Thyroid gland (tissue), 4 donors: ENCODE results near the gene L3MBTL4. TPM values are rescaled to one million over a fixed set of nuclear protein-coding genes. Genes with fewer than 3 reads are reported as not detected.
A peak's percentile ranks its signal among the peaks of the same experiment; 100 is the strongest.

Experiments
- DNase-seq, 2 donors: peaks; one replicate each; pipeline ENCODE4 v3.0.0-alpha.2; 2019
- H3K27ac ChIP-seq, 3 donors: fragments of 200-600 bp; sonication (generic); 1 replicate in 2 of 3; 2 replicates in 1 of 3; pipeline ENCODE4 v1.5.1; 2016 to 2019; ENCODE audit warnings: mild to moderate bottlenecking in 1 of 3, moderate library complexity in 1 of 3
- H3K27me3 ChIP-seq: fragments of 200-600 bp; sonication (generic); one replicate; pipeline ENCODE4 v1.5.1; 2019
- H3K36me3 ChIP-seq, 2 donors: fragments of 200-600 bp; sonication (generic); one replicate each; pipeline ENCODE4 v1.5.1; 2016 to 2019
- H3K4me1 ChIP-seq, 2 donors: fragments of 200-600 bp; sonication (generic); one replicate each; pipeline ENCODE4 v1.5.1; 2017 to 2019
- H3K4me3 ChIP-seq, 3 donors: fragments of 200-600 bp; sonication (generic); replicated peaks in 1 of 3; 1 replicate in 2 of 3; 2 replicates in 1 of 3; pipeline ENCODE4 v1.5.1; 2016; ENCODE audit warnings: mild to moderate bottlenecking in 1 of 3
- H3K9me3 ChIP-seq: fragments of 200-600 bp; sonication (generic); one replicate; pipeline ENCODE4 v1.5.1; 2017
- POLR2A ChIP-seq, 2 donors: fragments of 450-650 bp; IDR thresholded peaks; one replicate each; pipeline ENCODE4 v1.6.1; 2017; ENCODE audit warnings: antibody characterized with exemption in 2 of 2, mild to moderate bottlenecking in 2 of 2, moderate library complexity in 1 of 2
- WGBS, 2 donors: methylation state at CpG; one replicate each; pipeline ENCODE4 v1.1.5; 2017; 5-methylcytosine and 5-hydroxymethylcytosine counted together
- intact Hi-C: fragments of 100-400 bp; cut with DNase I; formaldehyde crosslinking; loops from one replicate; pipeline ENCODE4 v1.15.1; 2023
- total RNA-seq, 4 donors: library from RNA; depleted of rRNA; stranded (reverse); fragments of >200 nt; gene quantifications; one replicate each; pipeline ENCODE4 v1.2.3, GENCODE V29; 2016
- TF ChIP-seq, protein P1 (sequence below), 6 experiments: fragments of 200-600 bp in 3 of 6; fragments of 450-650 bp in 3 of 6; sonication (generic) in 3 of 6; IDR thresholded peaks; one replicate each; pipeline ENCODE4 v1.5.1; 2016 to 2019; ENCODE audit warnings: antibody characterized with exemption in 6 of 6, mild to moderate bottlenecking in 2 of 6, inconsistent platforms in 1 of 6, moderate library complexity in 1 of 6

L3MBTL4 gene
- total RNA-seq, 4 donors from 2014 or later = 15.2 to 37.1 (median 24.3) TPM

DNA sequence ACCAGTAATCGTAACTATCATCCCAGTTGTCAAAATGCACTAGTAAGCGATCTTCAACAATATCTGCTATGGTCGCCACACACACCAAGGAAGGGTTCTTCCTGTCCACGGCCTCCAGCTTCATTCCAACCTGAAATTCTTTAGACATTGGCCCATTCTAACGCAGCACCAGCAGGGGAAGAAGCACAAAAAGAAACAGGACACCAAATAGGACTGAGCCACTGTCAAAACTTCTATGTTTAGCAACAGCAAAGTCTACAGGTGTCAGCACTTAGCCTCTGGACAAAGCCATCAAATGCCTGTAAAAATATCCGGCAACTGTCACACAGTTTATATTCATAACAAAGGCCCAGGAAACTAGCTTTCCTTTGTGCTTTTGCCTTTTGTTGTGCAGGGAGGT, 175.0 kb downstream of the L3MBTL4 start:
- no peak for DNase-seq
- H3K4me3 ChIP-seq = no peak overlapping the region
- H3K27me3 ChIP-seq = no peaks in the 10 kb centered on the region
- no peaks in the 10 kb centered on the region for H3K36me3 ChIP-seq
- intact Hi-C loops = no loop called here
- no peak overlapping the region for H3K27ac ChIP-seq
- no peak for TF ChIP-seq POLR2A (IDR thresholded peaks at IDR 0.05)
- TF ChIP-seq, protein P1, sequence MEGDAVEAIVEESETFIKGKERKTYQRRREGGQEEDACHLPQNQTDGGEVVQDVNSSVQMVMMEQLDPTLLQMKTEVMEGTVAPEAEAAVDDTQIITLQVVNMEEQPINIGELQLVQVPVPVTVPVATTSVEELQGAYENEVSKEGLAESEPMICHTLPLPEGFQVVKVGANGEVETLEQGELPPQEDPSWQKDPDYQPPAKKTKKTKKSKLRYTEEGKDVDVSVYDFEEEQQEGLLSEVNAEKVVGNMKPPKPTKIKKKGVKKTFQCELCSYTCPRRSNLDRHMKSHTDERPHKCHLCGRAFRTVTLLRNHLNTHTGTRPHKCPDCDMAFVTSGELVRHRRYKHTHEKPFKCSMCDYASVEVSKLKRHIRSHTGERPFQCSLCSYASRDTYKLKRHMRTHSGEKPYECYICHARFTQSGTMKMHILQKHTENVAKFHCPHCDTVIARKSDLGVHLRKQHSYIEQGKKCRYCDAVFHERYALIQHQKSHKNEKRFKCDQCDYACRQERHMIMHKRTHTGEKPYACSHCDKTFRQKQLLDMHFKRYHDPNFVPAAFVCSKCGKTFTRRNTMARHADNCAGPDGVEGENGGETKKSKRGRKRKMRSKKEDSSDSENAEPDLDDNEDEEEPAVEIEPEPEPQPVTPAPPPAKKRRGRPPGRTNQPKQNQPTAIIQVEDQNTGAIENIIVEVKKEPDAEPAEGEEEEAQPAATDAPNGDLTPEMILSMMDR (IDR thresholded peaks at IDR 0.05) = no peak
- H3K4me1 ChIP-seq = peaks cover 3 to 7% of the 10 kb centered on the region in 2 donors
- H3K9me3 ChIP-seq = no peaks in the 10 kb centered on the region
- WGBS, 2 donors = 88 to 92% methylated on average over 6 of the region's 6 CpGs

DNA sequence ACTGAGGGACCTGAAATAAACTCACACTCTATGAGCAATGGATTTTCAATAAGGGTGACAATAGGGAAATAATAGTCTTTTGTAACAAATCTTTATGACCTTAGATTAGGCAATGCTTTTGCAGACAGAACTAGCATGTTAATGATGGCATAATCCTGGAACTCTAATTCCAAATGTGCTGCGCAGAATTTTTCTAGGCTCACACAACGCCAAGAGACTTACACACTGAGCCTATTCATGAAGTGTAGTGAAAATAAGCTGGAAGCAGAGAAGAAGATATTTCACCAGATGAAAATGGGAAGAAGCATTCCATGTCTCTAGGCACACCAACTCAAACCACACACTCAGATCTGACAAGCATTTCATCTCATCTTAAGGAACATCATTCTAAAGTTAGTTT, 178.5 kb downstream of the L3MBTL4 start:
- H3K27me3 ChIP-seq = no peaks in the 10 kb centered on the region
- WGBS, 2 donors = 87 to 95% methylated on average over 2 of the region's 2 CpGs
- peaks cover 3 to 7% of the 10 kb centered on the region in 2 donors for H3K4me1 ChIP-seq
- no peaks in the 10 kb centered on the region for H3K36me3 ChIP-seq
- H3K4me3 ChIP-seq = no peak overlapping the region
- TF ChIP-seq POLR2A (IDR thresholded peaks at IDR 0.05) = no peak
- TF ChIP-seq, protein P1 (IDR thresholded peaks at IDR 0.05) = no peak
- no peak overlapping the region for H3K27ac ChIP-seq
- no peak for DNase-seq
- intact Hi-C loops = no loop called here
- H3K9me3 ChIP-seq = no peaks in the 10 kb centered on the region

DNA sequence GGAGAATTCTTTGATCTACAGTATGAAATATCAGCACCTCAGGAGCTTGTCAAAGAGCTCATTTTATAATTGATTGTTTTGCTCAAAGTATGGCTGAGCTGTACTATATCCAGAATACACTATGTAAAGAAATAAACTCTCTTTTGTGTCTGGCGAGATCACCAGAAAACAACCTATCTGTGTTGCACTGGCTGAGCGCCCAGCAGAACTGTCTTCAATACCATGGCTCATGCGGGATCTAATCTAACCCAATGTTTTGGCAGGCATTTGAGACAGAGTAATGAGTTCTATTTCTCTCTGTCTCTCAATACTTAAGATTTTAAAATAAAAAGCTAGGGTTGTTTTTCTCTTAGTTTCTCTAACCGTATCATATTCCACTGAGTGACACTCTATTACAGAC, 192.4 kb downstream of the L3MBTL4 start:
- TF ChIP-seq, protein P1 (IDR thresholded peaks at IDR 0.05) = no peak
- TF ChIP-seq POLR2A (IDR thresholded peaks at IDR 0.05) = no peak
- WGBS, 2 donors = 82 to 93% methylated on average over 4 of the region's 4 CpGs
- no peak for DNase-seq
- Histone ChIP-seq H3K9me3 (no peaks in the 10 kb centered on the region), H3K4me1 (no peaks in the 10 kb centered on the region), H3K27me3 (no peaks in the 10 kb centered on the region), H3K36me3 (no peaks in the 10 kb centered on the region), H3K4me3 (no peak overlapping the region), H3K27ac (no peak overlapping the region)
- intact Hi-C loops = no loop called here

DNA sequence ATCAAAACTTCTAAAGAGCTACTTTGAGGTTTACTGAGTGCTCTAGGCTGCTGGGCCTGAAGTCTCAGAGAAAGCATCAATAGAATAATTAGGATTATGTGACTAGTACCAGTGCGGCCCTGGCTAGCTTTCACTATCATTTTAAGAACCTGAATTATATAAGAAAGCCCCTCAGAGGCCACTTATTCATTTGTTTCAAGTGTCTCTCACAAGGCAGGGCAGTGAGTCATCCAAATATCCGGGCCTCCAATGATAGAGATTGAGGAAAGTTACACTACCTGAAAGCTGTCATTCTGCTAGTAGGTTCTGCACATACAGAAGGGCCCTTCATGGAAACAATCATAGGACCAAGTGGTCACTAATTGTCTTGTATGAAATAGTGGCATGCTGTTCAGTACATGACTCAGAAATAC, 193.1 kb downstream of the L3MBTL4 start:
- H3K27me3 ChIP-seq = no peaks in the 10 kb centered on the region
- H3K9me3 ChIP-seq = no peaks in the 10 kb centered on the region
- H3K27ac ChIP-seq = no peak overlapping the region
- no peaks in the 10 kb centered on the region for H3K36me3 ChIP-seq
- no peaks in the 10 kb centered on the region for H3K4me1 ChIP-seq
- intact Hi-C loops = no loop called here
- TF ChIP-seq, protein P1 (IDR thresholded peaks at IDR 0.05) = no peak
- TF ChIP-seq POLR2A (IDR thresholded peaks at IDR 0.05) = no peak
- H3K4me3 ChIP-seq = no peak overlapping the region
- 51 to 70% methylated on average over 2 of the region's 2 CpGs for WGBS, 2 donors
- DNase-seq = peak in 1 of 2 donors; percentile 3

DNA sequence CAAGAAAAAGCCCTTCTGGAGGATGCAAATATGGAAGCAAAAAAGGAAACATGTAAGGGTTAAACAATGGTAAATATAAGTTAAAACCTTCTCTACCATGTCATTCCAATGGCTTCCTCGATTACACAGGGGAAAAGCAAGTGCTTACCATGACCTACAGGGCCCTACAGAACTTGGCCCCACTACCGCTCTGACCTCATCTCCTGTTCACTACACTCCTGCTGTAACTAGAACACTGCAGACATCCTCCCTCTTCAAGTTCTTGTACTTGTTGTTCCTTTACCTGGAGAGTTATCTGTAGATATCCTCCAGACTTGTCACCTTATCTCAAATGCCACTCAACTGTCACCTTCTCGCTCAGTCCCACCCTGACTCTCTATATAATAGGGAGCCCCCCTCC, 194.6 kb downstream of the L3MBTL4 start:
- Histone ChIP-seq H3K36me3 (no peaks in the 10 kb centered on the region), H3K9me3 (no peaks in the 10 kb centered on the region), H3K27me3 (no peaks in the 10 kb centered on the region), H3K27ac (no peak overlapping the region), H3K4me3 (no peak overlapping the region), H3K4me1 (no peaks in the 10 kb centered on the region)
- DNase-seq = no peak
- intact Hi-C loops = no loop called here
- 90% methylated on average over 3 of the region's 3 CpGs for WGBS, 2 donors
- TF ChIP-seq POLR2A (IDR thresholded peaks at IDR 0.05) = no peak
- TF ChIP-seq, protein P1 (IDR thresholded peaks at IDR 0.05) = no peak
